Fibroblast of peridontal ligament (primary cell): Measurements from ENCODE around the gene MUC4.
"Not testable (repeated sequence)": the region's sequence is repeated elsewhere in the genome, so short reads cannot be mapped to it uniquely, and the experiment has no call there.

ENCODE experiments used
- DNase-seq: peaks from one replicate; pipeline ENCODE4 v3.0.0-alpha.2; 2010; ENCODE audit errors: extremely low read depth

MUC4 gene

DNA sequence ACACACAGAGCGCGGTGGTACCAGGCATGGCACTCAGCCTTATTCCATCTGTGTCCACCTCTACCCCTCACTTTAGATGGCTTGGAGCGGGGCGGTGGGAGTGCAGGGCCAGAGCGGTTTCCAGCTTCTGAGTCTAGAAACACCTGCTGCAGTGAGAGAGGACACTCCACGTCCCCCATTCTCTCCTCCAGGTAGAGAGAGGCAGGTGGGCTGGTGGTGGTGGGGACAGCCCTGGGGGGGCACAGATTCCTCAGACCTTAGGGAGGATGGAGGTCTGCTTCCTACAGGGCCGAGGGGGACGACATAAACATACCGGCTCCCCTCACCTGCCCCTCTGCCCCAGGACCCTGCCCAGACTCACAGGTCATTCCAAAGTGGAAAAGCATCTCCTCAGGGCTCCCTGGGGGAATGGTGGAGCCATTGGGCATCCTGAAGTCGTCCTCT, 50.6 kb downstream of the MUC4 start:
- no peak for DNase-seq

DNA sequence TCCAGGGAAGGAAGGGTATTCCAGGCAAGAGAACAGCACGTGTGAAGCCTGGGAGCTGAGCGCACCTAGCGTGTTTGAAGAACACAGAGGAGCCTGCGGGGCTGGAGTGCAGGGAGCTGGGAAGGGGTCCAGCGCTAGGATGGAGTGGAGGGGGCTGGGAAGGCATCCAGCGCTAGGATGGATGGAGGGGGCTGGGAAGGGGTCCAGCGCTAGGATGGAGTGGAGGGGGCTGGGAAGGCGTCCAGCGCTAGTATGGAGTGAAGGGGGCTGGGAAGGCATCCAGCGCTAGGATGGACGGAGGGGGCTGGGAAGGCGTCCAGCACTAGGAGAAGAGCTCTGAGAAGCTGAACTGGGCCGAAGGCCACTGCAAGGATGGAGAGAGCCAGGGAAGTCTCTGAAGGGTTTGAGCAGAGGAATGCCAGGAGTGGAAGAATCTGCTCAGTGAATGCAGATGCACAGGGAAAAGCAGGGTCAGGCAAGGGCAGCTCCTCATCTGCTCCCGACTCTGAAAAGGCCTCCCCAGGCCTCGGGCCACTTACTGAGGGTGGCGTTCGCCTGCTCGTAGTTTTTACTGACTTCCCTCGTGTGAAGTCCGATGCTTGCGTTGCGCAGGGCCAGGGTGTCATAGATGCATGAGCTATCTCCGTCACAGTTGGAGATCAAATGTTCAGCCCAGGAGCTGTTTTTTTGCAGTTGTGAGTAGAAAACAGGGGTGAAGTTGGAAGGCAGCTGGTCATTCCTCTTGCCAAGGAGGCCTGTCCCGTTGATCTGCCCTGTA, 51.2 kb downstream of the MUC4 start:
- no peak for DNase-seq

DNA sequence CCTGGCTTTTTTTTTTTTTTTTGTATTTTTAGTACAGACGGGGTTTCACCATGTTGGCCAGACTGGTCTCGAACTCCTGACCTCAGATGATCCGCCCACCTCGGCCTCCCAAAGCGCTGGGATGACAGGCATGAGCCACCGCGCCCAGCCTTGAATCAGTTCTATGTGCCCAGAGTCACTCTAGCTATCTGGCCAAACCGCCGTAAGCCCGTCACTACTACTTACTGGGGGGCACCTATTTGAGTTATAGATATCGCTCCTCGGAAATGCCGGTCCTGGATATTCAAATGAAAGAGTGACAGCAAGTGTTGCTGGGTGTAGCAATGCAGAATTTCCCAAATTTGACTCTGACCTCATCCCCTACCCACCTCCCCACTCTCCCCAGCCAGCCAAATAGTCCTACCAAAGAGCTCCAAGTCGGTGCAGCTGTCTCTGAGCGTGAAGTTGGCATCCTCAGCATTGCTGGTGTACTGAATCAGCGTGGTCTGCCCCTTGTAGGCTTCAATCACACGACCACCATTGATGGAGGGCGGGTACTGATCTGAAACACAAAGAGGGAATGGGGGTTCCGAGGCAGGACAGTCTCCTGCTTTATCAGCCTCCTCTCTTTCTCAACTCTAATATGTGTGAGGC, 52.9 kb downstream of the MUC4 start:
- DNase-seq: no peak

DNA sequence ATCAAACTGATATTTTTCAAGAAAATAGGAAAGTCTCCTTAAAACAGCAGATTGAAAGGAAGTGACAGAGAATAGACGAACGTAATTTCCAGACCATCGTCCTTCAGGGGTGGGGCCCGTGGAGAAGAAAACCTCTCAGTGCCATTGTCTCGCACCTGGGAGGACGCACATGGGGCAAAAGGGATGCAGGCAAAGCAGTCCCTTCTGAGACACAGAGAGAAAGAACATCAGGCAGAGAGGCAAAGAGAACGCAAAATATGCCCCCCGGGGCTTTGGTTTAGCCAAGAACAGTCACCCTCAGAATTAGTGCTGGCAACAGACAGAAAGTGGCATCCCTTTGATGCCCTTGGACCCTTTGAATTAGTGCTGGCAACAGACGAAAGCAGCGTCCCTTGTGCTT, 53.9 kb downstream of the MUC4 start:
- no peak for DNase-seq

DNA sequence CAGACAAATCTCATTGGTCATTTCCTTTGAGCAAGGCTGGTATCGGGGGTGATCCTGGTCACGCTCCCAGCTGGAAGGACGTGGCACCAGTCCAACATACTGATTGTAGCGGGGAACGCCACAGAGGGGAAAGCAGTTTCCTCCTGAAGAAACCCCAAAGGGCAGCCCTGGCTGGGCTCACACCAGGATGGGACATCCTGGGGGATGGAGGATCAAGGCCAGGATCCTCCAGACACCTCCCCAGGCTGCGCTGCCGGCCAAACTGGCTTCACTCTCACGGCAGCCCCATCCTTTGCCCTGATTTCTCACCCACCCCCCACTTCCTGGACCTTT, 54.3 kb downstream of the MUC4 start:
- no peak for DNase-seq

DNA sequence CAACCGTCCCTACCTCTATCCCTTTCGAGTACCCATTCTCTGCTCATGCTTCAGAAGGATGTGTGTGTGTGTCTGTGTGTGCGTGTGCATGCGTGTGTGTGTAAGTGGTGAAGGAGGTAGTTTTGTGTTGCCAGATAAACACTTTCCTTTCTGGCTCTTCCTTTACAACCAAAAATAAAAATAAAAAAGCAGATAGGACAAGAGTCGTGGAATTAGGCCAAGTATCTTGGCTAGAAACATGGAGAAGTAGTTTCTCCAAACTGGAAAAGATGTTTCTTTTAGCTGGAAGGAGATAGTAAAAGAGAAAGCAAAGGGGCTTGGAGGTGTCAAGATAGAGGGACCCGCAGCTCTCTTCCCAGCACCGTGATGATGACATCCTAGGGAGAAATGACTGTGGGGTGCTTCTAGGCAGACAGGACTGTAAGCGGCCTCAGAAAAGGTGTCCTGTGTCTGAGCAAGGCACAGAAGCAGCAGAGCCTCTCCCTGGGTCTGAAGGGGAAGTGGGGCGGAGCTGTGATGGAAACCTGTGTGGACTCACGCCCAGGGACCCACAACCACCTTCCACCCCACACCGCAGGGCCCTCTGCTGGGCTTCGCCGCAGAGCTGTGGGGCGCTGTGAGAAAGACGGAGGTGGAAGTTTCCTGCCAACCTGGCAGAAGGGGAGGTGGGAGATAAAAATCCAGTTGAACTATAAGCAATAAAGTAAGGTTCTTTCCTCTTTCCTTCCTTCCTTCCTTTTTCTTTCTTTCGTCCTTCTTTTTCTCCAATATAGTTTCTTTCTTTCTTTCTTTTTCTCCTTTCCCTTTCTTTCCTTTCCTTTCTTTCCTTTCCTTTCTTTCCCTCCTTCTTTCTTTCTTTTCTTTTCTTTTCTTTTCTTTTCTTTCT, 55.7 kb downstream of the MUC4 start:
- no peak for DNase-seq

DNA sequence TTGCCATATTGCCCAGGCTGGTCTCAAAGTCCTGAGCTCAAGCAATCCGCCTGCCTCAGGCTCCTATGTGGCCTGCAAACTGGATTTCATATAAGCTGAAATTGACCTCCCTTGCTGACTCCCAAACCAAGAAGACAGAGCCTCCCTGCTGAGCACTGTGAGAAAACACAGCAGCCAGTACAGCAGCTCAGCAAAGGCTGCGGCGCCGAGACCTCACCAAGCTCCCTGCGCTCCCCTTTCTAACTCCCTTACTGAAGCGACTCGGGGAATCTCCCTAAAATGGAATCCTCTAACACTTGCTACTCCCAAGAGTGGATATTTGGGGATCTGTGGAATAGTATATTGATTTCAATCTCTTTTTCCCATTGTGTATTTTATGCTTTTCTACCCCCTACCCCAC, 56.3 kb downstream of the MUC4 start:
- no peak for DNase-seq

DNA sequence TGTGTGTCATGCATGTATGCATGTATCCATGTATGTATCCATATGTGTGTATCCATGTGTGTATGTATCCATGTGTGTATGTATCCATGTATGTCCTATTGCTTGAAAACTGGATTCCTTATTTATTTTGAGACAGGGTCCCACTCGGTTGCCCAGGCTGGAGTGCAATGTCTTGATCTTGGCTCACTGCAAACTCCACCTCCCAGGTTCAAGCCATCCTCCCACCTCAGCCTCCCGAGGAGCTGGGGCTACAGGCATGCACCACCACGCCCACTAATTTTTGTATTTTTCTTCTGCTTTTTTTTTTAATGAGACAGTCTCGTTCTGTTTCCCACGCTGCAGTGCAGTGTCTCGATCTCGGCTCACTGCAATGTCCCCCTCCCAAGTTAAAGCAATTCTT, 56.8 kb downstream of the MUC4 start:
- no peak for DNase-seq

DNA sequence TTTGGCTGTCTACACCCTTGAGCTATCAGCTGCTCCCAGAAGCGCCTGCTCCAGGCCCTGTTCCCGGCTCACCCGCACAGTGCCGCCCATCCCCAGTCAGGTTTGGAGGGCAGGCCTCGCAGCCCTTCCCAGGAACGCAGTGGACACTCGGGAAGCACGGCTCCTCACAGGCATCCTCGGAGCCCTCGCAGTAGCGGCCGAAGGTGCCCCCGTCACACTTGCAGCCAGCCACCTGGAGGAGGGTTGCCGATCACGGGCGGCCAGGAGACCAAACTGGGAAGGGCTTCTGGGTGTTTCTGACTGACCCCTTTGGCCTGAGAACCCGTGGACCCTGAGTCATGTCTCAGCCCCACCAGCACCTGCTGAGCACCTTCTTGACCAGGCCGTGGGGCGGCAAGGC, 57.6 kb downstream of the MUC4 start:
- DNase-seq: no peak

DNA sequence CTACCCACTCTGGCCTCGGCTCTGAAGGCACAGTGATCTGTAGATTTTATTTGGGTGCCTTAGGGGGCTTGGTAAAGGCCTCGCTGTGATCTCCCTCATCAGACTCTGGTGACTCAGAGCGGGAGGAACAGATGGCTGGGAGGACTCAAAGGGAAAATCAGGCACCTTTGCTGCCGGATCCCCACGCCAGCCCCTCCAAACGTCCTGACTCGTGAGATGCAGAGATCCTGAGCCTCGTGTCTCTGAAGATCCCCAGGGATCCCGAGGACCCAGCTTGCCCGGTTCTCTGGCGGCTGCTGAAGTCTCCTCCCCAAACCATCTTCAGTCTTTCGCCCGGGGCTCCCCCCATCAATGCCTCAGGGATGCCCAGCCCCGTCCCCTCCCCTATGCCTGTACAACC, 58.1 kb downstream of the MUC4 start:
- no peak for DNase-seq

DNA sequence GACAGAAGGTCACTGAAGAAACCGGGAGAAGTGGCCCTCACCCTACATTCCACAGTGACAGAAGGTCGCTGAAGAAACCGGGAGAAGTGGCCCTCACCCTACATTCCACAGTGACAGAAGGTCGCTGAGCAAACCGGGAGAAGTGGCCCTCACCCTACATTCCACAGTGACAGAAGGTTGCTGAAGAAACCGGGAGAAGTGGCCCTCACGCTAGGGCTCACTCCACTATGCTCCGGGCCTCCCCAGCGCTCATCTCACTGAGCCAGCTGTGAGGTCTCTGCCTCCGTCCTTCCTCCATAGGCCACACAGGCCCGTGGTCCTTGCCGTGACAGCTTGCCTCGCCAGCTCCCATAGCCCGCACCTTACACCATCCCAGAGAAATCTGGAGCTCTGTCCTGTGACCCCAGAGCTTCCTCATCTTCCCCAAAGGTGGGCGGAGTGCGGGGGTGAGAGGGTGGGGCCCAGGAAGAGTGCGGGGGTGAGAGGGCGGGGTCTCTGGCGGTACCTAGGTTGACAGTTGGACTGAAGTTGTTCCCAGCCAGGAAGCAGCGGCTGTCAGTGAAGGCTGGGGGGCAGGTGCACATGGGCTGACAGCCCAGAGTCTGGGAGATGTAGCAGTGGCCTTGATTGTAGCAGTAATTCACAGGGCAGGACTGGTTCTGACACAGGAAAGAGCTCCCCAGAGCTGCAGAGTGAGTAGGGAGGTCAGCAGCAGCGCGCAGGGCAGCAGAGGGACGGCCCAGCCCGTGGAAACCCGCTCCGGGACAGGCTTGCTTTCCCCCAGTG, 59.0 kb downstream of the MUC4 start:
- no peak for DNase-seq

DNA sequence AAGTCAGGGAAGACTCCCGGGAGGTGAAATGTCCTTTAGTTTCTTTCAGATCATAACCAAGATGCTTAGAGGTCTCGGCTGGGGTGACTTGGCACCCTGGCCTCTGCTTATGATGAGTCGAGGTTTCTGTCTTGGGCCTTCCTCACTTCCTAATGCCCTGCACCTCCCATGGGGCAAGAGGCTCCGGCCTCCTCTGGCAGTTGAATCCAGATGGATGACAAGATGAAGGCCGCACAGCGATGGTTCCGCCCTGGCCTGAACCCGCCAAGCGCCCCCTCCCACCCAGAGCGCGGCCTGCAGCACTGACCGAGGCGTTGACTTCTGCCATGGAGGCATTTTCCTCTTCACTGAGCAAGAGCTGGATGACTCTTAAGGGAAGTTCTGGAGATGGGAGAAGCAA, 59.7 kb downstream of the MUC4 start:
- DNase-seq: no peak

DNA sequence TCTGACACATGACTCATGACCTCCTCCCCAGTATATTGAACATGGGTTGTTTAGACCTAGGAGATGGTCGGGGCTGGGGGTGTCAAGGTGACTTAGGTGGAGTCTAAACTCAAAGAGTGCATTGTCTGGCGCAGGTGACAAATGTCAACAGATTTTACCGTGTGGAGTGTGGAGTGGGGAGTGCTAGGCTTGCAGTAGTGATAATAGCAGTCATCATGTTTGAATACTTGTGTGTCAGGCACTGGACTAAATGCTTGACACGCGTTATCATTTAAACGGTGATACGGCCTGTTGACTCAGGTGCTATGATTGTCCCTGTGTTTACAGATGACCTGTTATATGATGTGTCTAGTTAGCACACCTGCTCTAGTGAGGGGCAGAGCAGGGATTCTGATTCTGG, 60.2 kb downstream of the MUC4 start:
- no peak for DNase-seq

DNA sequence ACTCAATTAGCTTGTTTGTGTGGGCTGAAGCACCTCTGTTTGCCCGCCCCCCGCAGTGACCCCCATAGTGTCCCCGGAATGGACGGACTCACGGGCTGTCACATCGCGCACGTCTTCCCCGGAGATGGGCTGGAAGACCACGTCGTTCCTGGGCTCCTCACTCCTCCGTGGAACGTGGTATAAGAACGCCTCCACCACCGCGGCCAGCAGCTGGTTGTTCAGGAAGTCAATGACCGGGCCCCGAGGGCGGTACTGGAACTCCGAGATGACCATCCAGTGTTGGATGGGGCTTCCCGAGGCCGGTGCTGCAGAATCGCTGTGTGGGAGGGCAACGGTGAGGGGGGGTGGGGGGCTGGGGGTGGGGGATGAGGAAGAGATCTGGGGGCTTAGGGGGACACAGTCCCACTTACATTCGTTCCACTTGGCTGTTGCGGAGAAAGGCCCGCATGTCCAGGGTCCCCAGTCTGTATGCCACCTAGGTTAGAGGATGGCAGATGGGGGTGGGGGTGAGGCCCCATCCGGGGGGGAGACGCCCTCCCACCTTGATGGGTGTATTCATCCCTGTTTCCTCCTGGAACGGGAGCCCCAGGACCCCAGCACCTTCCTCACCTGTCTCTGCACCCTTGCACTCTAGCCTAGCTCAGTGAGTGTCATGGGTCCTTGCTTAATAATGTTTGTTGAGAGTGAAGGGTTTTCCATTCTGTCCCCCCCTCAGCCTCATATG, 60.8 kb downstream of the MUC4 start:
- DNase-seq: no peak

DNA sequence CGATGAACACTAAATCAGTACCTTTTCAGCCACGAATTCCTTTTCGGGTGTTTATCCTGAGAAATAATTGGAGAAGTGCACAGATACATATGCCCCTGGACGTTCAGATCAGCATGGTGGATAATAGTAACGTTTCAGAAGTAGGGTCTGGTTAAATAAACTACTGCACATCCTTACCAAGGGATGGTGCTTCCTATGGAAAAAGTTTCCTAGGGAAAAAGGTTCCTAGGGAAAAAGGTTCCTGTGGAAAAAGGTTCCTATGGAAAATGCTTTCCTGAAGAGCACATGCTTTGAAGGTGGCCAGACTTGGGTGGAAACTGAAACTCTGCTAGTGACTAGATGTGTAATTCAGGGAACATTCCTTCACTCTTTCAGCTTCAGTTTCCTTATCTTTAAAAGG, 62.6 kb downstream of the MUC4 start:
- not testable (repeated sequence) for DNase-seq

DNA sequence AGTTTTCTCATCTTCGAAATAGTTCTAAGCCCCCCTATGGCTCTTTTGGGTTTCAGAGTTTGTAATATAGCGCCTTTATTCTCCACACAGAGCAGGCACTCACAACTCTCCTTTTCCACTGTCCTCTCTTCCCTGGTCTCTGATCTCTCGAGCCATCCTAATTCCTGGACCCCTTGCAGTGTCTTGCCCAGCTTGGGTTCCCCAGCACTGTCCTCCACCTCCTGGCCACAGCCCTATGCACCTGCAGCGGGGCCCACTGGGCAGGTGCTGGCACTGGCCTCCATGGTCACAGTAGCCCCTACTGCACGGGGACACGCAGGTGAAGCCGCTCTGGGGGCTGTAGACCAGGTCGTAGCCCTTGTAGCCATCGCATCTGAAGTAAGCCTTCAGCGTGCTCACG, 63.1 kb downstream of the MUC4 start:
- DNase-seq: no peak

DNA sequence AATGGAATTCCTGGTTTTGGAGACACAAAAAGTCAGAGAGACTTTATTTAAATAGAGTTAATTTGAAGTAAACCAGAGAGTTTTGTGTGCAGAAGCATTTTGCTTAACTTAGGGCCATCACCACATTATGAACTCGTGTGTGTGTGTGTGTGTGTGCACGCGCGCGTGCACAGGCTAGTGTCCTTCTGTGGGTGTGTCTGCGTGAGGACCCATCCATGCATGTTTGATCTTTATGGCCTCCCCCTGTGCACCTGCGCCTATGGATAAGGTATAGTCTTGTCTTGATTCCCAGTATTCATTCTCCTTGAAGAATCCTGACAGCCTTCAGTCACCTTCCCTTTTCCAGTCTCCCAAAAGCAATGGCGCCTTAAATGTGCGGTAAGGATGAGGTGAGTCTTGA, 65.0 kb downstream of the MUC4 start:
- no peak for DNase-seq

DNA sequence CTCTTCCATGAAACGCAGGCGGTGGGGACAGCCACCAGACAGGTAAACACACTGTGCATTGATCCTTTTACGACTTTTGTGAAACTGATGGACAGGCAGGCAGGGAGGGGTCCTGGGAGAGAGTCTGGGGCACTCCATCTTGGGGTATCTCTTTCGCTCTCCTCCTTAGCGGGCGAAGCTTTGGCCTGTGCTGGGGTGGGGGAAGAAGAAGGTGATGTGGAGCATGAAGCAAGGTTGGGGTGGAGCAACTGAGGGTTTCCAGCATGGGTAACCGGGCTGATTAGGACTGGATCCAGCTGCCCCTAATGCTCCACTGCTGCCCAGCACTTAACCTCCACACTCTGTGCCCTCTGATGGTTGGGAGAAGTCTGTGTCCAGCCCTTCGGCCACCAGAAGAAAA, 65.4 kb downstream of the MUC4 start:
- no peak for DNase-seq

DNA sequence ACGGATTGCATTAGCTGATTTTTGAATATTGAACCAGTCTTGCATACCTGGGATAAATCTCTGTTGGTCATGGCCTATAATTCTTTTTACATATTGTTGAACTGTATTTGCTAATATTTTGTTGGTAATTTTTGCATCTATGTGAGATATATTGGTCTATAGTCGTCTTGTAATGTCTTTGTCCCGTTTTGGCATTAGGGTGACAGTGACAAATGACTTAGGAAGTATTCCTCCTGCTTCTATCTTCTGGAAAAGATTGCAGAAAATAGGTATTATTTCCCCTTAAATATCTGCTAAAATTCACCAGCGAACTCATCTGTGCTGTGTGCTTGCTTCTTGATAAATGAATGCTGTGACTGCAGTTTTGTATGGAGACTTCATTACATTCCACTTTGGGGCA, 67.3 kb downstream of the MUC4 start:
- no peak for DNase-seq

DNA sequence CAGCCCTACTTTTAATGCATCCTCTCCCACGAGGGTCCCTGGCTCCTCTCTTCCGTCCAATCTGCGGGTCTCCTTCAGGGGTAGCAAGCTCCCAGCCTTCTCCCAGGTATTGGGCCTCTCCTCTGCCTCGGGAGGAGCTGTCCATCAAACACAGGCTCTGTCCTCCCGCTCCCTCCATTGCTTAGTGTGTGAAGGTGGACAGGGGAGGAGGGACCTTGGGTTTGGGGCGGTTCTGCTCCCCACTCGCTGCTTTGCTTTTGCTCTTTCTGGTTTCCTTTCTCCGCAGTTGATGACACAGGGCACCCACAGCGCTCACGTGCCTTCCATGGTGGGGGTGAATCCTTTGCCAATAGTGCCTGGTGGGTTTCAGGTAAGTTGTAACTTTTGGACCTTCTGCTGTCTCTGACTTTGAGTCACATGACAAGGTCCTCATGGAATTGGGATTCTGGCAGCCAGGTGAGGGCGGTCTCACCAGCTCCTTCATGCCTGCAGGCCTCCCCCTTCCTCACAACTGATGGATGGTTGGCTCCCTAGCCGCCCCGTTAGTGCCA, 72.1 kb downstream of the MUC4 start:
- DNase-seq: no peak
